GM12892 (cell line): ENCODE data around the gene ITPR3.

Experiments used
- POLR2A ChIP-seq: IDR thresholded peaks from 2 replicates; pipeline ENCODE4 v1.6.1; 2011; ENCODE audit warnings: low read depth, low read length, control low read depth
- POLR2AphosphoS5 ChIP-seq: IDR thresholded peaks from 2 replicates; pipeline ENCODE4 v1.6.1; 2011; ENCODE audit warnings: low read depth, low read length, control low read depth
- TAF1 ChIP-seq: IDR thresholded peaks from 2 replicates; pipeline ENCODE4 v1.6.1; 2011; ENCODE audit warnings: low read depth, mild to moderate bottlenecking, control low read depth, low read length, borderline replicate concordance

DNA sequence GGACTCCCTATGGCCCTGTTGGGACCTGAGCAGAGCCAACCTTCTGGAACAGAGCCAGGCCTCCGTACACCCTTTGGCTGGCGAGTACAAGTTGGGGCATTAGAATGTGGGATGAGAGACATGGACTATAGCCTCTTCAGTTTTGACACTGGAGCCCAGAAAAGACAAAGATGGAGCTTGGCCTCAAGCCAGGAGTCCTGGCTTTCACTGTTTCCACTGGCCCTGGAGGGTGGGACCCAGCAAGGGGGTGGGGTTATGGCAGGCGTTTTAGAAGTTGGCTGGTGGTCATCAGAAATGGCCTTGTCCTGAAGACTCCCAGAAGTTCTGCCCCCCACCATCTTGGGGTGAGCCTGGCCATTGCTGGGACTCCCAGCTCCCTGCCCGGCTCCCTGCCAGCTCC, 21.8 kb downstream of the ITPR3 start:
- TF ChIP-seq TAF1 = no peak
- no peak for TF ChIP-seq POLR2A
- TF ChIP-seq POLR2AphosphoS5 = no peak
